Measurements from ENCODE around the gene CD226.
"Not testable (repeated sequence)": the region's sequence is repeated elsewhere in the genome, so short reads cannot be mapped to it uniquely, and the experiment has no call there.

Gene CD226

DNA sequence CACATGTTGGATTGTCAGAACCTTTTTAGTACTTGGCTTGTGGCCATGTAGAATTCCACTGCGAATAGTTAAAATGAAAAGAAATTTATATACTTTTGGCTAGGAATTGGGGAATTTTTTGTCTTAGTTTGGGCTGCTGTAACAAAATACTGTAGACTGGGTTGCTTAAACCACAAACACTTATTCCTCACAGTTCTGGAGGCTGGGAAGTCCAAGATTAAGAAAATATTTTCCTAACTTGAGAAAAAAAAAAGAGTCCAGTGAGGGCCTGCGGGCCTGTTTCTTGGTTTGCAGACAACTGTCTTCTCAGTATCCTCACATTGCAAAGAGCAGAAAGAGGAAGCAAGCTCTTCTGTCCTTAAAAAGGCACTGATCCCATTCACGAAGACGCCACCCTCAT, 81.9 kb downstream of the CD226 start:
- no peak for DNase-seq

GRCh38 chr18:69864802-69865201, 82.9 kb downstream of the CD226 start:
- DNase-seq: not testable (repeated sequence)

- no peak for DNase-seq
These were observed 88.8 kb downstream of the CD226 start for GRCh38 chr18:69858897-69859296.

DNA sequence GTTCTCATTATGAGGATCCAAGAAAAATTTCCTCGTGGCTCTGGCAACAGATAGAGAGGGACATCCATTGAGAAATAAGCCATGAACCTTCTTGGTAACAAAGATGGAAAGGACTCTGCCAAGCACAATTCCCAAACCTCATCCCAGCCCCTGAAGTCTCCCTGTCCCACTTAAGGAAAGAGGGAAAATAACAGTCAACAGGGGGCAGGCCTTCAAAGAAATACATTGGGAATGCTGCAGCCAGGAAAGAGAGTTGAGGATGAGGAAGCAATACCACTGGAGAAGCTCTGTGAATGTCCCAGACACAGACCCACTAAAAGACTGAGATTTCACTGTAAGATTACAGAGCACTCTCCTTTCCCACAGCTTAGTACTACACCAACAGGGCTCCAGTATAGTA, 93.2 kb downstream of the CD226 start:
- no peak for DNase-seq

GRCh38 chr18:69853051-69853450, 94.6 kb downstream of the CD226 start:
- no peak for DNase-seq

- DNase-seq: no peak
These were observed 101.8 kb downstream of the CD226 start for GRCh38 chr18:69845593-69846506.

DNA sequence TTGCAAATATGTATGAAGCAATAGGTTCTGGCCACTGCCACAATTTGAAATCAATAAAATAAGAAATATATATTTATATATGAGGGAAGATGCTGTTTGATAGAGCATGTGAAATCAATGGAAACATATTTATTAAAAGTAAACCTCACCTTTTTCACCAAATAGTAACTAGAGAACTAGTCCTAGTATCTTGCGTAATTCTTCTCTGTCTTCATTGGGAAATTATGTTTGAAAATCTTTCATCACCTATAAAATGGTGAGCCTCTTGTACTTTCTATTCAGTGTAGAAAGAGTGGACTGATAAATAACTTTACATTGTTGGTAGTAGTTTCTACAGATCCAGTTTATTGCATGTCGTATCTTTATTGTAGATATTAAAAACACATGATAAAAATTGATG, 103.0 kb downstream of the CD226 start:
- DNase-seq: no peak

DNA sequence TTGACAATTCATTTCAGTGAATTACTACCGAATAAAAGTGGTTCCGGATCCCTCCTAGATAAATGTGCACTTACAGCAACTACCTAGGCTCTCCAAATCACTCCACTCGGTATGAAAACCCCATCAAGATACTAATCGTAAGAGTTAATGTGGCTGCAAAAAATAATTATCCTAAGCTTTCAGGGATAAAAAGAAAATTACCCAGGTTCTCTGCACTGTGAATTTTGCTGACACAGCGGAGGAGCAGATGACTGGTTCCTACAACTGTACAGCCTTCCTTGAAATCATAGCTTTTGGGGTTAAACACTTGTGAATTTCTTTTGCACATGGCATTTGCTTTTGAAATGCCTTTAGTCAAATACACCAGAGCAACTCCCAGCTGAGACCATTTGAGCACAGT, 104.7 kb downstream of the CD226 start:
- DNase-seq: no peak

DNA sequence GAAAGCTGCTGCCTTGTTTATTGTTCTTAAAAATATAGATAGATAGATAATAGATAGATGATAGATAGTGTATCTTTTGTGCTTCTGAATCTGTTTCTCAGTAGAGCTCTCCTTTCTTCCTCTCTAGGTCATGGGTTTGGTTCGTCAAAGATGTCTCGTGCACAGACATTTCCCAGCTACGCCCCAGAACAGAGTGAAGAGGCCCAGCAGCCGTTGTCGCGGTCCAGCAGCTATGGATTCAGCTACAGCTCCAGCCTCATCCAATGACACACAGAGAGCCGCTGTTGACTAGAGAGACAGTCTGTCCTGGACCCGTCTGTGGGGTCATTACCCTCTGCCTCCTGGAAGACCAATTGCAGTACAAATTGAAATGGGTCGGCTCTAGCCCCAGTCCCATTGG, 106.6 kb downstream of the CD226 start:
- DNase-seq: no peak

- DNase-seq: no peak
These were observed 107.2 kb downstream of the CD226 start for GRCh38 chr18:69840445-69840844.

- no peak for DNase-seq
These were observed 107.7 kb downstream of the CD226 start for GRCh38 chr18:69840001-69840400.

GRCh38 chr18:69839497-69839896, 108.2 kb downstream of the CD226 start:
- no peak for DNase-seq

- no peak for DNase-seq
These were observed 108.9 kb downstream of the CD226 start for GRCh38 chr18:69838620-69839411.

GRCh38 chr18:69838003-69838402, 109.7 kb downstream of the CD226 start:
- DNase-seq: no peak

DNA sequence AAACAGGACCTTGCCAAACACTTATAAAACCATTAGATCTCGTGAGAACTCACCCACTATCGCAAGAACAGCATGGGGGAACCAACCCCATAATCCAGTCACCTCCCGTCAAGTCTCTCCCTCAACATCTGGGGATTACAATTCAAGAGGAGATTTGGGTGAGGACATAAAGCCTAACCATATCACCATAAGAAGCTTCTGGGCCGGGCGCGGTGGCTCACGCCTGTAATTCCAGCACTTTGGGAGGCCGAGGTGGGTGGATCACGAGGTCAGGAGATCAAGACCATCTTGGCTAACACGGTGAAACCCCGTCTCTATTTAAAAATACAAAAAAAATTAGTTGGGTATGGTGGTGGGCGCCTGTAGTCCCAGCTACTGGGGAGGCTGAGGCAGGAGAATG, 112.7 kb downstream of the CD226 start:
- not testable (repeated sequence) for DNase-seq

DNA sequence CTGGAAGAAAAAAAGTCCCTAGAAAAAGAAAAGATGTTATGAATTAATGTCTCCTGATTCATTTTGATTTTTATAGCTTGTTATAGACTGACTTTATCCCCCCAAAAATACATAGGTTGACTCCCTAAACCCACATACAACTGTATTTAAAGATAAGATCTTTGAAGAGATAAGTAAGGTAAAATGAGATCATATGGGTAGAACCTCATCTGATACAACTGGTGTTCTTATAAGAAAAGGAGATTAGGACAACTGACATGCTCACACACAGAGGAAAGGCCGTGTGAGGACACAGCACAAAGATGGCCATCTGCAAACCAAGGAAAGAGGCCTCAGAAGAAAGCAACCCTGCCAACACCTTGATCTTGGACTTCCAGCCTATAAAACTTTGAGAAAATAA, 117.5 kb downstream of the CD226 start:
- no peak for DNase-seq

- DNase-seq: no peak
These were observed 127.1 kb downstream of the CD226 start for GRCh38 chr18:69820538-69820937.

GRCh38 chr18:69819460-69819859, 128.2 kb downstream of the CD226 start:
- no peak for DNase-seq

- no peak for DNase-seq
These were observed 130.2 kb downstream of the CD226 start for GRCh38 chr18:69817335-69817940.

- no peak for DNase-seq
These were observed 132.8 kb downstream of the CD226 start for GRCh38 chr18:69814861-69815385.

- DNase-seq: no peak
These were observed 134.1 kb downstream of the CD226 start for GRCh38 chr18:69813559-69813958.

GRCh38 chr18:69808399-69808798, 139.3 kb downstream of the CD226 start:
- no peak for DNase-seq

DNA sequence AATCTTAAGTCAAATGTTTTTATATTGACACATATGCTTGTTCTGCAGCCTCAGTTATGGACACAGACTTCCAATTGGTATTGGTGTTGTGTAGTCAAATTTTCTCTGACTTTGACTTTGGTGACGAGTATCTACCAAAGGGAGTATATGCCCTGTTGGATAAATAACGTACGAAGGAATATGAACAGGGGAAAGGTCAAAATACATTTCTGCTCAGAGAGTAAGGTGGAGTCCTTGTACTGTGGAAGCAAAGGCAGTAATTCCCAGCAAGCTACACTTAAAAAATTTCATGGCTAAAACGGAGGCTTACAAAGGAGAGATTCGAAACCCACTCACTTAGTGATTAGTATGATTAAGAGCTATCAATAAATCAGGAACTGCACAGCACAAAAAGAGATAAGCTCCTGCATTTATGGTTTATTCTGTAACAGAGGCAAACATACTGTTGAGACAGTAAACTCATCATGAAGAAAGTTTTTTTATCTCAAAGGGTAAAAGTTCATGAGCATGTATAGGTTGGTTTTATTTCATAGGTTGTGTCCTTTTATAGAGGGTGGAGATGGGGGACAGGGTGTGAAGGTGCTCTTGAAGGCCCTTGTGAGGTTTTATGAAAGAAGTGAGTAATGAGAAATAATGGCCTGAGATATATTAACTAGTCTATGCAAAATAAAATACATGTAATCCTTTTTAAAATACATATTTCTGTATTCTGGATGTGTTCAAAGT, 142.7 kb downstream of the CD226 start:
- no peak for DNase-seq
